ENCODE data around the gene SCARF2.

- TF ChIP-seq POLR2A (IDR thresholded peaks at IDR 0.05; ENCODE audit: control extremely low read depth in 1 of 2, low read depth in 2 of 2, low read length in 2 of 2): no peak
- no peak for TF ChIP-seq MAFK (IDR thresholded peaks at IDR 0.05; ENCODE audit: low read depth, low read length)
- no peak for TF ChIP-seq SAP30 (IDR thresholded peaks at IDR 0.05; ENCODE audit: insufficient read depth, insufficient replicate concordance, low read length)
- TF ChIP-seq CEBPB (IDR thresholded peaks at IDR 0.05; ENCODE audit: low read depth, low read length): peak; percentile 37; the same call in 1 of the 2 replicates
- no peak for TF ChIP-seq EZH2 (IDR thresholded peaks at IDR 0.05; ENCODE audit: low read depth, low read length, severe bottlenecking)
- no peak for TF ChIP-seq GTF2F1 (IDR thresholded peaks at IDR 0.05; ENCODE audit: borderline replicate concordance, low read depth, low read length)
- peak; percentile 91 to 98 (median 93) for TF ChIP-seq CTCF (IDR thresholded peaks at IDR 0.05; ENCODE audit: control extremely low read depth in 1 of 3, insufficient read depth in 1 of 3, low read depth in 1 of 3, low read length in 3 of 3)
- TF ChIP-seq, protein P1, sequence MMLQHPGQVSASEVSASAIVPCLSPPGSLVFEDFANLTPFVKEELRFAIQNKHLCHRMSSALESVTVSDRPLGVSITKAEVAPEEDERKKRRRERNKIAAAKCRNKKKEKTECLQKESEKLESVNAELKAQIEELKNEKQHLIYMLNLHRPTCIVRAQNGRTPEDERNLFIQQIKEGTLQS (IDR thresholded peaks at IDR 0.05; ENCODE audit: insufficient read depth, low read depth, low read length): no peak
- TF ChIP-seq EP300 (IDR thresholded peaks at IDR 0.05; ENCODE audit: borderline replicate concordance in 1 of 2, low read depth in 2 of 2, low read length in 2 of 2): no peak
- TF ChIP-seq SUZ12 (IDR thresholded peaks at IDR 0.05; ENCODE audit: low read length): no peak
These were observed 18.6 kb upstream of the SCARF2 start for GRCh38 chr22:20456064-20456721.
